ENCODE data around the gene PTOV1. TPM values are rescaled to one million over a fixed set of nuclear protein-coding genes. Genes with fewer than 3 reads are reported as not detected.

Gene PTOV1
- total and polyA plus RNA-seq, 10 of the 15 experiments (the other 5 are each of a cell fraction or from before 2014, with no cell fraction given) = 3.2 to 83.5 (median 22.3) TPM

- TF ChIP-seq, protein P1, sequence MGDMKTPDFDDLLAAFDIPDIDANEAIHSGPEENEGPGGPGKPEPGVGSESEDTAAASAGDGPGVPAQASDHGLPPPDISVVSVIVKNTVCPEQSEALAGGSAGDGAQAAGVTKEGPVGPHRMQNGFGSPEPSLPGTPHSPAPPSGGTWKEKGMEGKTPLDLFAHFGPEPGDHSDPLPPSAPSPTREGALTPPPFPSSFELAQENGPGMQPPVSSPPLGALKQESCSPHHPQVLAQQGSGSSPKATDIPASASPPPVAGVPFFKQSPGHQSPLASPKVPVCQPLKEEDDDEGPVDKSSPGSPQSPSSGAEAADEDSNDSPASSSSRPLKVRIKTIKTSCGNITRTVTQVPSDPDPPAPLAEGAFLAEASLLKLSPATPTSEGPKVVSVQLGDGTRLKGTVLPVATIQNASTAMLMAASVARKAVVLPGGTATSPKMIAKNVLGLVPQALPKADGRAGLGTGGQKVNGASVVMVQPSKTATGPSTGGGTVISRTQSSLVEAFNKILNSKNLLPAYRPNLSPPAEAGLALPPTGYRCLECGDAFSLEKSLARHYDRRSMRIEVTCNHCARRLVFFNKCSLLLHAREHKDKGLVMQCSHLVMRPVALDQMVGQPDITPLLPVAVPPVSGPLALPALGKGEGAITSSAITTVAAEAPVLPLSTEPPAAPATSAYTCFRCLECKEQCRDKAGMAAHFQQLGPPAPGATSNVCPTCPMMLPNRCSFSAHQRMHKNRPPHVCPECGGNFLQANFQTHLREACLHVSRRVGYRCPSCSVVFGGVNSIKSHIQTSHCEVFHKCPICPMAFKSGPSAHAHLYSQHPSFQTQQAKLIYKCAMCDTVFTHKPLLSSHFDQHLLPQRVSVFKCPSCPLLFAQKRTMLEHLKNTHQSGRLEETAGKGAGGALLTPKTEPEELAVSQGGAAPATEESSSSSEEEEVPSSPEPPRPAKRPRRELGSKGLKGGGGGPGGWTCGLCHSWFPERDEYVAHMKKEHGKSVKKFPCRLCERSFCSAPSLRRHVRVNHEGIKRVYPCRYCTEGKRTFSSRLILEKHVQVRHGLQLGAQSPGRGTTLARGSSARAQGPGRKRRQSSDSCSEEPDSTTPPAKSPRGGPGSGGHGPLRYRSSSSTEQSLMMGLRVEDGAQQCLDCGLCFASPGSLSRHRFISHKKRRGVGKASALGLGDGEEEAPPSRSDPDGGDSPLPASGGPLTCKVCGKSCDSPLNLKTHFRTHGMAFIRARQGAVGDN (IDR thresholded peaks at IDR 0.05) = peak; percentile 59; the same call in 1 of the 2 replicates
- TF ChIP-seq, protein P2, sequence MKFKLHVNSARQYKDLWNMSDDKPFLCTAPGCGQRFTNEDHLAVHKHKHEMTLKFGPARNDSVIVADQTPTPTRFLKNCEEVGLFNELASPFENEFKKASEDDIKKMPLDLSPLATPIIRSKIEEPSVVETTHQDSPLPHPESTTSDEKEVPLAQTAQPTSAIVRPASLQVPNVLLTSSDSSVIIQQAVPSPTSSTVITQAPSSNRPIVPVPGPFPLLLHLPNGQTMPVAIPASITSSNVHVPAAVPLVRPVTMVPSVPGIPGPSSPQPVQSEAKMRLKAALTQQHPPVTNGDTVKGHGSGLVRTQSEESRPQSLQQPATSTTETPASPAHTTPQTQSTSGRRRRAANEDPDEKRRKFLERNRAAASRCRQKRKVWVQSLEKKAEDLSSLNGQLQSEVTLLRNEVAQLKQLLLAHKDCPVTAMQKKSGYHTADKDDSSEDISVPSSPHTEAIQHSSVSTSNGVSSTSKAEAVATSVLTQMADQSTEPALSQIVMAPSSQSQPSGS (IDR thresholded peaks at IDR 0.05; ENCODE audit: low read length) = no peak; the same call in 1 of the 2 replicates
- peak in 1 of 2 experiments; percentile 88; a peak in 2 of 4 replicates for TF ChIP-seq ETV6 (conservative IDR thresholded peaks at IDR 0.05 in 1 of 2, IDR thresholded peaks at IDR 0.05 in 1 of 2; ENCODE audit: borderline replicate concordance in 1 of 2, low read depth in 1 of 2)
- TF ChIP-seq E4F1 (IDR thresholded peaks at IDR 0.05; ENCODE audit: borderline replicate concordance, partially characterized antibody) = no peak
- 0 out of 2 replicates have a peak, but pooled peaks have one; percentile 50 for TF ChIP-seq RCOR1 (conservative IDR thresholded peaks at IDR 0.05; ENCODE audit: low read depth, low read length)
- TF ChIP-seq POLR2AphosphoS5 (IDR thresholded peaks at IDR 0.05; ENCODE audit: low read length) = peak; percentile 70; the same call in 1 of the 2 replicates
- TF ChIP-seq JUND (IDR thresholded peaks at IDR 0.05; ENCODE audit: low read depth, low read length) = no peak
- TF ChIP-seq, protein P3, sequence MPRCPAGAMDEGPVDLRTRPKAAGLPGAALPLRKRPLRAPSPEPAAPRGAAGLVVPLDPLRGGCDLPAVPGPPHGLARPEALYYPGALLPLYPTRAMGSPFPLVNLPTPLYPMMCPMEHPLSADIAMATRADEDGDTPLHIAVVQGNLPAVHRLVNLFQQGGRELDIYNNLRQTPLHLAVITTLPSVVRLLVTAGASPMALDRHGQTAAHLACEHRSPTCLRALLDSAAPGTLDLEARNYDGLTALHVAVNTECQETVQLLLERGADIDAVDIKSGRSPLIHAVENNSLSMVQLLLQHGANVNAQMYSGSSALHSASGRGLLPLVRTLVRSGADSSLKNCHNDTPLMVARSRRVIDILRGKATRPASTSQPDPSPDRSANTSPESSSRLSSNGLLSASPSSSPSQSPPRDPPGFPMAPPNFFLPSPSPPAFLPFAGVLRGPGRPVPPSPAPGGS (IDR thresholded peaks at IDR 0.05; ENCODE audit: borderline replicate concordance, insufficient read depth, low read depth, low read length, poor library complexity, severe bottlenecking) = peak; percentile 76
- TF ChIP-seq POLR2AphosphoS2 (IDR thresholded peaks at IDR 0.05; ENCODE audit: low read depth, low read length) = 0 out of 2 replicates have a peak, but pooled peaks have one; percentile 58
These were observed 46.1 kb downstream of the PTOV1 start, which contains the start of gene IL4I1 (continued) for GRCh38 chr19:49896863-49897621.

Measured in GM12878 (cell line).